PC-3 (cell line): Measurements from ENCODE around the gene MAP10. TPM values are rescaled to one million over a fixed set of nuclear protein-coding genes. Genes with fewer than 3 reads are reported as not detected.

Source experiments
- ATAC-seq: fragments of 200-7000 bp; cut with Tn5 transposase; 2 replicates; pipeline ENCODE4 v1.9.1; 2020; ENCODE audit warnings: mild to moderate bottlenecking, moderate library complexity
- BruUV-seq: library from RNA; stranded (reverse); fragments of 400-500 nt; replicated peaks from 2 replicates; lab custom pipeline; 2021; lab: Mats Ljungman, UMichigan
- CTCF ChIA-PET: fragments of 300-600 bp; sonication (Branson Sonifier 250); formaldehyde crosslinking; loops from one replicate; lab custom pipeline; 2022; ENCODE audit warnings: antibody characterized with exemption; lab: Charles Lee
- POLR2A ChIA-PET: fragments of 300-600 bp; sonication (Branson Sonifier 250); formaldehyde crosslinking; loops from one replicate; lab custom pipeline; 2022; ENCODE audit warnings: antibody characterized with exemption; ENCODE audit not compliant: unreplicated experiment; lab: Charles Lee
- DNase-seq: peaks from one replicate; pipeline ENCODE4 v3.0.0-alpha.2; 2015
- H2AFZ ChIP-seq: fragments of 300-600 bp; sonication (generic); 2 replicates; pipeline ENCODE4 v1.6.0; 2016; ENCODE audit warnings: antibody characterized with exemption, low read length
- H3F3A ChIP-seq: fragments of 300-600 bp; sonication (generic); one replicate; pipeline ENCODE4 v1.6.0; 2017; ENCODE audit warnings: antibody characterized with exemption, low read length, control low read depth, mild to moderate bottlenecking; ENCODE audit not compliant: unreplicated experiment
- H3K27ac ChIP-seq: fragments of 300-600 bp; sonication (generic); 2 replicates; pipeline ENCODE4 v1.5.1; 2016; ENCODE audit warnings: mild to moderate bottlenecking, low read length
- H3K27me3 ChIP-seq: fragments of 300-600 bp; sonication (generic); 2 replicates; pipeline ENCODE4 v1.6.1; 2016; ENCODE audit warnings: low read length, mixed read lengths
- H3K36me3 ChIP-seq: fragments of 300-600 bp; sonication (generic); 2 replicates; pipeline ENCODE4 v1.6.1; 2016; ENCODE audit warnings: low read depth, mixed run types, low read length, mixed read lengths
- H3K4me1 ChIP-seq: fragments of 300-600 bp; sonication (generic); 2 replicates; pipeline ENCODE4 v1.5.1; 2016; ENCODE audit warnings: low read length; ENCODE audit not compliant: insufficient read depth
- H3K4me2 ChIP-seq: fragments of 300-600 bp; sonication (generic); 2 replicates; pipeline ENCODE4 v1.6.0; 2016; ENCODE audit warnings: low read length
- H3K4me3 ChIP-seq: fragments of 300-600 bp; sonication (generic); 2 replicates; pipeline ENCODE4 v1.5.1; 2016; ENCODE audit warnings: mild to moderate bottlenecking, low read length, mixed read lengths
- H3K79me2 ChIP-seq: fragments of 300-600 bp; sonication (generic); 2 replicates; pipeline ENCODE4 v1.6.1; 2017; ENCODE audit warnings: low read length, mixed read lengths
- H3K9ac ChIP-seq: fragments of 300-600 bp; sonication (generic); 2 replicates; pipeline ENCODE4 v1.6.0; 2016; ENCODE audit warnings: mild to moderate bottlenecking, low read length
- H3K9me2 ChIP-seq: fragments of 300-600 bp; sonication (generic); replicated peaks from 2 replicates; pipeline ENCODE4 v1.6.1; 2016; ENCODE audit warnings: mixed run types, low read length, mixed read lengths
- H3K9me3 ChIP-seq: fragments of 300-600 bp; sonication (generic); 2 replicates; pipeline ENCODE4 v1.6.1; 2016; ENCODE audit warnings: low read length, mixed read lengths
- H4K20me1 ChIP-seq: fragments of 300-600 bp; sonication (generic); 2 replicates; pipeline ENCODE4 v1.6.1; 2016; ENCODE audit warnings: low read length, mixed read lengths
- CTCF ChIP-seq: fragments of 300-600 bp; sonication (generic); conservative IDR thresholded peaks from 2 replicates; pipeline ENCODE4 v1.5.1; 2017; ENCODE audit warnings: antibody characterized with exemption, low read depth, mild to moderate bottlenecking, low read length
- EZH2 ChIP-seq: fragments of 300-600 bp; sonication (generic); IDR thresholded peaks from one replicate; pipeline ENCODE4 v1.6.1; 2017; ENCODE audit warnings: antibody characterized with exemption, mild to moderate bottlenecking, low read length; ENCODE audit not compliant: unreplicated experiment
- EZH2phosphoT487 ChIP-seq: fragments of 300-600 bp; sonication (generic); IDR thresholded peaks from 2 replicates; pipeline ENCODE4 v1.6.1; 2018; ENCODE audit warnings: mild to moderate bottlenecking, antibody characterized with exemption, low read length, borderline replicate concordance
- intact Hi-C: fragments of 100-400 bp; cut with micrococcal nuclease; formaldehyde crosslinking; loops from 2 replicates; pipeline ENCODE4 v1.9.0; 2023
- total RNA-seq: library from RNA; depleted of rRNA; stranded (reverse); fragments of >200 nt; gene quantifications from 2 replicates; pipeline ENCODE4 v1.2.3, GENCODE V29; 2014

MAP10 gene
- total RNA-seq, 1 experiment from 2014 or later: not detected

DNA sequence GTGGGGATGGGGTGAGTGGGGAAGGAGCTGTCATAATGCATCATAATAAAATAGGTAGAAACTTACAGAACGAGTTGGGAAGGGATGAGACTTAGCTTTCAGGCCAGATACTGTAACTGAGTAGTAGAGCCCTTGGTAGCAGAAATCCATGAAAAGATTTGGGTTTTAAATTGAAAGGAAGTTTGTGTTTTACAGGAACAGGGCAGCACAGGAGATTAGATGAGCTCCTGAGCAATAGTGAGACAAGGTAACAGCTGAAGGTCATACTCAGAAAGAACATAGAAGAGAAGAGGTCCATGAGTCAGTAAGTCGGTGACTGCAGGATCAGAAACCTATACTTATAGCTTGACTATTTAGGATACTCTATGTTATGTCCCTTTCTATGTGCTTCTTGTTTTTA is 7.3 kb downstream of the MAP10 start:
- H3K9ac ChIP-seq: no peak overlapping the region
- ATAC-seq: no peak
- H4K20me1 ChIP-seq: no peaks in the 10 kb centered on the region
- TF ChIP-seq CTCF (no peak), EZH2 (no peak), EZH2phosphoT487 (no peak)
- H3K9me3 ChIP-seq: no peaks in the 10 kb centered on the region
- POLR2A ChIA-PET: no interaction called here
- H3K27me3 ChIP-seq: peaks cover 3% of the 10 kb centered on the region; the same call in 1 of the 2 replicates
- CTCF ChIA-PET: no interaction called here
- H3K36me3 ChIP-seq: no peaks in the 10 kb centered on the region
- H3K4me2 ChIP-seq: no peak overlapping the region
- no peak overlapping the region for H3K27ac ChIP-seq
- intact Hi-C loops: no loop called here
- no TSS peak for BruUV-seq
- H3K4me3 ChIP-seq: no peak overlapping the region
- no peak overlapping the region for H2AFZ ChIP-seq
- no peak for DNase-seq
- H3K4me1 ChIP-seq: no peaks in the 10 kb centered on the region
- H3K9me2 ChIP-seq: 0 out of 2 replicates have a peak, but pooled peaks cover 5% of the 10 kb centered on the region
- H3F3A ChIP-seq: no peaks in the 10 kb centered on the region
- no peaks in the 10 kb centered on the region for H3K79me2 ChIP-seq

DNA sequence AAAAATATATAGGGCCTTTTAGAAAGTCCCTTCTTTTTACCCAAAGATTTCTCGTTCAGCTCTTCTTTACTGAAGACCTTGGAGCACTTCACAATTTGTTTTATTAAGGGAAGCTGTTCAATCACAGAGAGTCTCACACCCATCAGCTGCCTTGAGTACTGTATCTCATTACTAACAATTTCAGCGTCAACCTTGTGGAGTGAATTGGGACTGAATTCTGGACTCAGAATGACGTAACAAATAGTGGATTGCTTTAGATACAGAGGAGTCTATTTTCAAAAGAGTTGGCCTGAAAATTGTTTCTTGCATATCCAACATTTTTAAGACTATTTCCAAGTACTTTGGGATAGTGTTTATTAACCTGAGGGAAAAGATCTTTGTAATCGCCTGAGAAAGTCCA is 7.9 kb downstream of the MAP10 start:
- CTCF ChIA-PET: no interaction called here
- POLR2A ChIA-PET: no interaction called here

More for the DNA sequence above, 7.9 kb downstream of the MAP10 start:
- Histone ChIP-seq H3K36me3 (no peaks in the 10 kb centered on the region), H3K9ac (no peak overlapping the region), H3K27me3 (no peaks in the 10 kb centered on the region), H2AFZ (no peak overlapping the region), H4K20me1 (no peaks in the 10 kb centered on the region), H3K9me3 (no peaks in the 10 kb centered on the region), H3K4me2 (no peak overlapping the region), H3K27ac (no peak overlapping the region), H3K4me1 (no peaks in the 10 kb centered on the region), H3K4me3 (no peak overlapping the region), H3K9me2 (0 out of 2 replicates have a peak, but pooled peaks cover 5% of the 10 kb centered on the region), H3F3A (no peaks in the 10 kb centered on the region), H3K79me2 (no peaks in the 10 kb centered on the region)
- no peak for TF ChIP-seq EZH2
- TF ChIP-seq EZH2phosphoT487: no peak
- TF ChIP-seq CTCF: no peak
- no peak for DNase-seq
- intact Hi-C loops: no loop called here
- BruUV-seq: no TSS peak
- ATAC-seq: no peak
